NCI-H1048 (cell line): ENCODE results near the gene COQ8B.
"Not testable (repeated sequence)": the region's sequence is repeated elsewhere in the genome, so short reads cannot be mapped to it uniquely, and the experiment has no call there.

Source experiments
- DNase-seq: peaks from one replicate; lab custom pipeline; 2025; lab: John Stamatoyannopoulos, UW

COQ8B gene

DNA sequence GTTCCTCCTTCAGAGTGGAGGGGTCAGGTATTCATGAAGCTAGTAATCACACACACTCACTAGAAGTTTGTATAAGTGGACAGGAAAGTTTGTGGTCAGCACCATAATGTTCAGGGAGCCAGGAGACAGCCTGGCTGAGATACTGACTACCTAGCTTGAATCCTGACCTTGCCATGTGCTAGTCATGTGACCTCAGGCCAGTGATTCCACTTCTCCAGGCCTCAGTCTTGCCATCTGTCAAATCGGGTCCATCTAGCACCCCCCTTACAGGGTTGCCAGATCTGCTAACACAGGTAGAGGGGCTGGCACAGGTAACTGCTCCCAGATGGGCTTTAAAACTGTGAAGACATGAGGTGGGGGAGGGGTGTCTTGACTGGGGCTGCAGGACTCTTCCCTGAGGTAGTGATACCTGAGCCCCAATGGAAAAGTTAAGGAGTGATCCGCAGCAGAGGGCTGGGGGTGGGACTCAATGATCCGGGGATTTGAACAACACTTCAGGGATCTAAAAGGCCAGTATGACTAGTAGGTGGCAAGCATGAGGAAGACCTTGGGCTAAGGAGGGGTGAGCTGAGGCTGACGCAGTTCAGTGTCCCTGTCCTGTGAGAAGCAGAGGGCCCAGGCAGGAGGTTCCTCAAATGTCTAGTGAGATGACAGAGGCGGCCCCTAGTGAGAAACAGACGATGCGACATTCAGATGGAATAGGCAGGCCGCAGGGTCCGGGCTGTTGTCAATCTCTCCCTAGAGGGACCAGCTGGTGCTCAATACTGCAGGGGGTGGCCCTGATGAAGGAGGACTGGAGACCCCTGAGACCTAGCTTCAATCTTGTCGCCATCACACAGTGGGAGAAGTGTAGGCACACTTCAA lies 25.1 kb upstream of the COQ8B start:
- no peak for DNase-seq

DNA sequence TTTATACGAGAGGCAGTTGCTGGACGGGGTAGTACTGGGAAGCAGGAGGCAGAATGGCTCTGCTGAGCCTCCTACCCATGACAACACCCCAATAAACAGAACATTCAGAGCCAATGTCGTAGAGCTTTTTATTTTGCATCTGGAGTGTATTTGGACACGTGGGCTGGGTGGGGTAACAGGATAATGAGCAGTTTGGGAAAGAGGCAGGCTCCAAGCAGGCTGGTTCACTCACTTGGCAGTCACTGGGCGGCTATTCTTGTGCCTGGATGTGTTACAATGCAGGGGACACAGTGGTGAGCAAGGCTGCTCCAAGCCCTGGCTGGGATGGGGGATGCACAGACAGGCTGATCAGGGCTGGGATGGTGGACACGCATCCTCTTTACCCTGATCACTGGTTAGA lies 24.1 kb upstream of the COQ8B start:
- DNase-seq, result no peak

DNA sequence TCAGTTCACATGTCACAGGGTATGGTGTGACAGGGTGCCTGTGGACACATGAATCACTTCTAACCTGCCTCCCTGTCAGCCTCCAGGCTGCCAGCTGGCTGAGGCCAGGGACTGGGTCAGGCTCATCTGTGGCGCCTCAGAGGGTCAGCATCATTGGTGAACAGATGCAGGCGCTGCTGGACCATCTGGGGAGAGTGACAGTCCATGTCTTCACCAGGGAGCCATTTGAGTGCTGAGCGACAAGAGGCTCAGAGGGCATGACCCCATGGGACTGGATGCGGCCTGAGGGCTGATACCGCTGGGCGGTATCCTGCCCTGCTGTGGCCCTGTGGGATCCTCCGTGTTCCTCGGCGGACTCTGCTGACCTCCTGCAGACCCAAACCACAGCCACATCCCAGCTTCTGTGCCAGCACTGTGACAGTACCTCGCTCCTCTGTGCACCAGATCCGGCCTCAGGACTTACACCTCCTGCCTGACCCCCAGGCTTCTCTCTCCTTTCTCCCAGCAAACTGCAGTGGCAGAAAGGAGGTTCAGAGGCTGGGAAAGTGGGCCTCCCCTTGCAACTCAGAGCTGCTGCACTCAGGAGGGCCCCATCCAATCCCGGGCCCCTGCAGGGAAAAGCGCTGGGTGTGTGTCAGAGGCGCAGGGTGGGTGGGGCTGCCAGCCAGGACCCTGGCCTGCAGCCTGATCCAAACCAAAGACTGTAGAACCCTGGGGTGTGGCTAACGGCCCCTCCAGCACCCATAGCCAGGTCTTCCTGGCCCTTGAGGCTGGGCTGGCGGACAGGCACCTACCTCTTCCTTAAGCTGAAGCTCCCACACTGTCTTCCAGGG lies 23.4 kb upstream of the COQ8B start:
- no peak for DNase-seq

DNA sequence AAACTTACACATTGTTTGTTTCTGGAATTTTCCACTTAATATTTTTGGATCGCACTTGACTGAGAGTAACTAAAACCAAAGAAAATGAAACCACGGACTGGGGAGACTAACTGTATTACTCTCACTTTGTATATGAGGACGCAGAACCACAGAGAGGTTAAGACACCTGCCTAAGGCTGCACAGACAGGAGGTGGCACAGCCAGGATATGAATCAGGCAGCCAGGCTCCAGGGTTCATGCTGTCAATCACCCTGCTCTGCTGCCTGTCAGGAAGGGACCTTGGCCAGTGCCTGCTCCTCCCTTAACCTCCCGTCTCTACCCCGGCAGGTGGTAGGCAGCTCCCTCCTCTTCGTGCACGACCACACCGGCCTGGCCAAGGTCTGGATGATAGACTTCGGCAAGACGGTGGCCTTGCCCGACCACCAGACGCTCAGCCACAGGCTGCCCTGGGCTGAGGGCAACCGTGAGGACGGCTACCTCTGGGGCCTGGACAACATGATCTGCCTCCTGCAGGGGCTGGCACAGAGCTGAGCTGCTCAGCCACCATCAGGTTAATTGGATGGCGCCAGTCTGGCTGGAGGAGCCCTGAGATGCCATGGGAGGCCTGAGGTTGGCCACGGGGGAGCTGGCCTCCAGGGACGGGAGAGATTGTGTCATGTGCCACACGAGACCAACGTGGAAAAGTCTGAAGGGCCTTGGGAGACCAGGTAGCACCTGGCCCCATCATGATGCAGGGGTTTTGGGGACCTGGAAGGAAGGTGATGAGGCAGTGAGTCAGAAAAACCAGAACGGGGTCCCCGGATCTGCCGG lies 22.5 kb upstream of the COQ8B start:
- no peak for DNase-seq

DNA sequence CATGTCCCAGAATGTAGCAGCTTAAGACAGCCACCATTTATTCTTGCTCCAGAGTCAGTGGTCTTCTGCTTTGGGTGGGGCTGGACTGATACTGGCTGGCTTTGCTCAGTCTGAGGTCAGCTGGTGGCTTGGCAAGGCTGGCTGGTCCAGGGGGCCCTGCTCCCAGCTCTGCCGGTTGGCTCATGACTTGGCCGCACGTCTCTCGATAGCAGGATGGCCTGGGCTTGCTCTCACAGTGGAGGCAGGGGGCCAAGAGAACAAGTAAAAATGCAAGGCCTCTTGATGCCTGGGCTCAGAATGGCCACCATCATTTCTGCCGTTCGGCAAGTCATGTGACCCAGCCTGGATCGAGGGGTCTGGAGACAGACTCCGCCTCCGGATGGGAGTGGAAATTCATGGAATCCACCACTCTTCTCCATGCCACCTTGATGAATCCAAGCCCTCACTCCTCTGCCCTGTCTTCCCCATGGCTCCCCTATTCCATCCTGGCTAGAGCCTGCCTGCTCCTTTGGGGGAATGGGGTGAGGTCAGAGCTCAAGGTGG lies 20.5 kb upstream of the COQ8B start:
- no peak for DNase-seq

DNA sequence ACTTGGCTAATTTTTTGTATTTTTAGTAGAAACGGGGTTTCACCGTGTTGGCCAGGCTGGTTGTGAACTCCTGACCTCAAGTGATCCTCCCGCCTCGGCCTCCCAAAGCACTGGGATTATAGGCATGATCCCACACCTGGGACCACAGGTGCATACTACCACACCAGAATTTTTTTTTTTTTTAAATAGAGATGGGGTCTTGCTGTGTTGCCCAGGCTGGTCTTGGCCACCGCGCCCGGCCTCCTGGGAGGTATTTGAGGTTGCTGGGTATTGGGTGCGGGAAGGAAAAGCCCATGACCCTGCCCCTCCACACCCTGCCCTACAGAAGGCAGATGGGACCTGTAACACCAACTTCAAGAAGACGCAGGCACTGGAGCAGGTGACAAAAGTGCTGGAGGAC lies 20.0 kb upstream of the COQ8B start:
- DNase-seq, result no peak

DNA sequence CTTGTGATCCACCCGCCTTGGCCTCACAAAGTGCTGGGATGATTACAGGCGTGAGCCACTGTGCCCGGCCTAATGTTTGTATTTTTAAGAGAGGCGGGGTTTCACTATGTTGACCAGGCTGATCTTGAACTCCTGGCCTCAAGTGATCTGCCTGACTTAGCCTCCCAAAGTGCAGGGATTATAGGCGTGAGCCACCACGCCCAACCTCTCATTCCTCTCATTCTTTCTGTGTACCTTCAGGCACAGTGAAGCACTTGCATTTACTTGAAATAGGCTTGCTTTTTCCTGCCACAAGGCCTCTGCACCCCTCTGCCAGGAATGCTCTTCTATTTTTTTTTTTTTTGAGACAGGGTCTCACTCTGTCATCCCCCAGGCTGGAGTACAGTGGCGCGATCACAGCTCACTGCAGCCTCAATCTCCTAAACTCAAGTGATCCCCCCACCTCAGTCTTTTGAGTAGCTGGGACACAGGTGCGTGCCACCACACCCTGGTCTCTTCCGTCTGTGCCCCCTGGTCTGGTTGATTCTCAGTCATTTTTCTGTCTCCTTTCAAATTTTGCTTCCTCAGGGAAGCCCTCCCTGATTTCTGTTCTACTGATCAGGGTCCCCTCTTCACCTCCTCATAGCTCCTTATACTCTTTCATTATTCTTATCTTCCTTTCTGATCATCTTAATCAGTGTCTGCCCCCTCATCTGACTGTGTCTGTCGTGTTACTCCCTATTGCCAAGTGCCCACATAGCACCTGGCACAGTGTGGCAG lies 18.5 kb upstream of the COQ8B start:
- DNase-seq, result no peak

DNA sequence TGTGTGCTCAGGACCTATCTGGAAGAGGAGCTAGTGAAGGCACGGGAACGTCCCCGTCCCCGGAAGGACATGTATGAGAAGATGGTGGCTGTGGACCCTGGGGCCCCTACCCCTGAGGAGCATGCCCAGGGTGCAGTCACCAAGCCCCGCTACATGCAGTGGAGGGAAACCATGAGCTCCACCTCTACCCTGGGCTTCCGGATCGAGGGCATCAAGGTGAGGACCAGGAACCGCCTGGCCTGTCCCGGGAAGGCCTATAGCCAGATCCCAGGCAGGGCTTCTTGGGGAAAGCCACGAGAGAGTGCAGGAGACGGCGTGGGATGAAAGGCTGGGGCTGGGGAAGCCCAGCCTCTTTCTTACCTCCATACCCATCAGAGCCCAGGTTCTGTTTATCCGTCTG lies 16.5 kb upstream of the COQ8B start:
- DNase-seq, result no peak

DNA sequence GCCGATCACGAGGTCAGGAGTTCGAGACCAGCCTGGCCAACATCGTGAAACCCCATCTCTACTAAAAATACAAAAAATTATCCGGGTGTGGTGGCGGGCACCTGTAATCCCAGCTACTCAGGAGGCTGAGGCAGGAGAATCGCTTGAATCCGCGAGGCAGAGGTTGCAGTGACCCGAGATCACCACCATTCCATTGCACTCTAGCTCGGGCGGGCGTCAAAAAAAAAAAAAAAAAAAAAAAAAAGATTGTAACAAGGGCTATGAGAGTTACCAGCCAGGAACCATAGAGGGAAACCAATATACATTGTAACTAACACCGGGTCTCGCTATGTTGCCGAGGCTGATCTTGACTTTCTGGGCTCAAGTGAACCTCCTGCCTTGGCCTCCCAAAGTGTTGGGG lies 15.6 kb upstream of the COQ8B start:
- not testable (repeated sequence) for DNase-seq

DNA sequence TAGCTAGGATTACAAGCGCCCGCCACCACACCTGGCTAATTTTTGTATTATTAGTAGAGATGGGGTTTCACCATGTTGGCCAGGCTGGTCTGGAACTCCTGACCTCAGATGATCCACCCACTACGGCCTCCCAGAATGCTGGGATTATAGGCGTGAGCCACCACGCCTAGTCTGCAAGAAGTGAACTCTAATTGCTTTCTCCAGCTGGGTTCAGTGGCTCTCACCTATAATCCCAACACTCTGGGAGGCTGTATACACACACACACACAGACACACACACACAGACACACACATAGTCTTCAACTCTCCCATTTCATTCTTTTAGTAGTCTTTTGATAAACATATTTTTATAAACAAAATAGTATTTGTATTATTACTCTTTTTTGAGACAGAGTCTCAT lies 13.4 kb upstream of the COQ8B start:
- DNase-seq, result not testable (repeated sequence)

DNA sequence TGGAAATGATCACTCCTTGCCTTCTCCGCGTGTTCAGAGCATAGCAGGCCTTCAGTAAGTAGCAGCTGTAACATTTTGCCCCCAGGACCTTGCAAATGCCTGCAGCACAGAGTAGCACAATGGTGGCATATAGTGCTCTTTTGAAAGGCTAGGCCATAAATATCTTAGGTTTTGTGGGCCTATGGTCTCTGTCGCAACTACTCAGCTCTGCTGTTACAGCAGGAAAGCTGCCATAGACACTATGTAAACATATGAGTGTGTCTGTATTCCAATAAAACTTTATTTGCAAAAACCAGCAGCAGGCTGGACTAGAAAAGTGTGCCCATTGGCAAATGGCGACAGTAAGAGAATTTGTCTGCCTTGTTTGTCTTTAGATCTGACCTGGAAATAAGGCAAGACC lies 9.6 kb upstream of the COQ8B start:
- no peak for DNase-seq

DNA sequence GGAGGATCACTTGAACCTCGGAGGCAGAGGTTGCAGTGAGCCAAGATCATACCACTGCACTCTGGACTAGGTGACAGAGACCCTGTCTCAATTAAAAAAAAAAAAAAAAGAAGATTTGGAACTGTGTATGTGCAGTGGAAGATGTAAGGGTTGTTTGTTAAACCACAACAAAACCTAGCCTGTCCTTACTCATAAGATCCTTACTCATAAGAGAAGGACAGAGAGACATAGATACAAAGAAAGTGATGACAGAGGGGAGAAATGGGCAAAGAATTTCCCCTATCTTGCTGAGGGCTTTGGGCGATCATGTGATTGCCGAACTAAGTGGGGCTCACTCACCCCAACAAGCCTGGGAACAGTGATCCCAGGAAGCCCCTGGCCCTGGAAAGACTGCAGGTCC lies 8.2 kb upstream of the COQ8B start:
- no peak for DNase-seq

DNA sequence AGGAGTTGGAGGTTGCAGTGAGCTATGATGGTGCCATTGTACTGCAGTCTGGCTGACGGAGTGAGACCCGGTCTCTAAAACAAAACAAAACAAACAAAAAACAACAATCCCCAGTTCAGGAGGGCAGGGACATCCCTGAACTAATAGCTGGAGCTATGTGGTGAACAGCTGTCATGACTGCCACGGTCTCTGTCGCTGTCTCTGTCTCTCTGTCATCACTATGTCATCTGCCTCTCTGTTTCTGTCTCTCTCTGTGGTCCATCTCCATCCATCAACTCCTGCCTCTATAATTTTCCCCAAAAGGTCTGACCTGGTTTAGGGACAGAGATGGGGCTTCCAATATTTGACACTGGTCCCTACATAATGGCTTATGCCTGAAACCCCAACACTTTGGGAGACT lies 7.6 kb upstream of the COQ8B start:
- no peak for DNase-seq

DNA sequence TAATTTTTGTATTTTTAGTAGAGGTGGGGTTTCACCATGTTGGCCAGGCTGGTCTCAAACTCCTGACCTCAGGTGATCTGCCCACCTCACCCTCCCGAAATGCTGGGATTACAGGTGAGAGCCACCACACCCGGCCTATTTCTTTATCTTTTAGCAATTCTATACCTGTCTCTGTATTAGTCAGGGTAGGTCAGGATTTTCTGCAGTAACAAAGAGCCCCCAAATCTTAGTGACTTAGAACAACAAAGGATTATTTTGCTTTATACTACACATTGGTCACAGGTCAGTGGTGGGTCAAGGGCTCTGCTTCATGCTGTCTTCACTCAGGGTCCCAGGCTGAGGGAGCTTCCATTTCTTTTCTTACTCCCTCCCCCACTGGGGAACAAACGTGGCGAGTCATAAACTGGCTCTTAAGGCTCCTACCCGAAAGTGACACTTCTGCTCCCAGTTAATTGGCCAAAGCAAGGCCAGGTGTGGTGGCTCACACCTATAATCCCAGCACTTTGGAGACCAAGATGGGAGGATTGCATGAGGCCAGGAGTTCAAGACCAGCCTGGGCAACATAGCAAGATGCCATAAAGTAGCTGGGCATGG lies 7.1 kb upstream of the COQ8B start:
- no peak for DNase-seq

DNA sequence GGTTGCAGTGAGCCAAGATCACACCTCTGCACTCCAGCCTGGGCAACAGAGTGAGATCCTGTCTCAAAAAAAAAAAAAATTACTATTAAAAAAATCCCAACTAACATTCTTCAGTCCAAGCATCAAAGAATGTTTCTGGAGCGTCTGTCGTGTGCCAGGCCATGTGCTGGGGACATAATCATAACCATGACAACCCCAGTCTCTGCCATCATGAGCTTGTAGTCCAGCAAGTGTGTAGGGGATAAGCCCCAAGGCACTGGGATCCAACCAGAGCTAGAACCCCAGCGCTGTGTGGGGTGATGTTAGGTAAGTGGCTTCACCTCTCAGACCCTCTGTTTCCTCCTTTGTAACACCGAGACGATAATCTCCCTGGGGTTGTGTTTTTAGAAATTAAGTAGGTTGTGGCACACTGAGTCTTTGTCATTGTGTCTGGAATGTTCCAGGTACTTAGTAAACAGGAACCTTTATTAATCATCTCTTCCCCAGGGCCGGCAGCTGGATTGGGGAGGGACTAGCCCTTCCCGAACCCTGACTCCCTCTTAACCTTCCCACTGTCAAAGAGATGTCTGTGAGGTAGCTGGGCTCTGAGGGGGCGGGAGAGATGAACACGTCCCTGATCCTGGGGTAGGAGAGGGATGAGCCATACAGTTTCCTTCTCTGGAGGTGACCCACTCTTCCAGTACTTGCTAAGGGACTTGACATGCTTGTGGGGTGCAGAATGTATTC lies 5.4 kb upstream of the COQ8B start:
- no peak for DNase-seq

DNA sequence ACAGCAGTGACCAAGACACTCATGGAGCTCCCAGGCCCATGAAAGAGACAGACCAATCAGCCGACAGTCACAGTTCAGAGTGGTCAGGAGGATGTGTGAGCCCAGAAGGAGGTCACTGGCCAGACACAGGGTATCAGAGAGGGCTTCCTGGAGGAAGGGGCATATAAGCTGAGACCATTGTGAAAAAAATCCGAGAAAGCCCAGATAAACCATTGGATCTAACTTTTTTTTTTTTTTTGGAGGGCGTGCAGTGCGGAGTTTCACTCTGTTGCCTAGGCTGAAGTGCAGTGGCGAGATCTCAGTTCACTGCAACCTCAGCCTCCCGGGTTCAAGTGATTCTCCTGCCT lies 4.4 kb upstream of the COQ8B start:
- DNase-seq, result no peak

DNA sequence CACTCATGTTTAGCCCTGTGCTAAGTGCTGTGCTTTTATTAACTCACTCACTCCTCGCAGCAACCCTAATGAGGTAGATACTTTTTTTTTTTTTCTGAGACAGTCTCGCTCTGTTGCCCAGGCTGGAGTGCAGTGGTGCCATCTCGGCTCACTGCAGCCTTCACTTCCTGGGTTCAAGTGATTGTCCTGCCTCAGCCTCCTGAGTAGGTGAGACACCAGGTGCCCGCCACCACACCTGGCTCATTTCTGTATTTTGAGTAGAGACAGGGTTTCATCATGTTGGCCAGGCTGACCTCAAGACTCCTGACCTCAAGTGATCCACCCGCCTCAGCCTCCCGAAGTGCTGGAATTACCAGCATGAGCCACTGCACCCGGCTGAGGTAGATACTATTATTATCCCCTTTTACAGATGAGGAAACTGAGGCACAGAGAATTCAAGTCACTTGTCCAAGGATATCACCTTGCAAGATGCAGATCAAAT lies 2.8 kb upstream of the COQ8B start:
- DNase-seq, result no peak

DNA sequence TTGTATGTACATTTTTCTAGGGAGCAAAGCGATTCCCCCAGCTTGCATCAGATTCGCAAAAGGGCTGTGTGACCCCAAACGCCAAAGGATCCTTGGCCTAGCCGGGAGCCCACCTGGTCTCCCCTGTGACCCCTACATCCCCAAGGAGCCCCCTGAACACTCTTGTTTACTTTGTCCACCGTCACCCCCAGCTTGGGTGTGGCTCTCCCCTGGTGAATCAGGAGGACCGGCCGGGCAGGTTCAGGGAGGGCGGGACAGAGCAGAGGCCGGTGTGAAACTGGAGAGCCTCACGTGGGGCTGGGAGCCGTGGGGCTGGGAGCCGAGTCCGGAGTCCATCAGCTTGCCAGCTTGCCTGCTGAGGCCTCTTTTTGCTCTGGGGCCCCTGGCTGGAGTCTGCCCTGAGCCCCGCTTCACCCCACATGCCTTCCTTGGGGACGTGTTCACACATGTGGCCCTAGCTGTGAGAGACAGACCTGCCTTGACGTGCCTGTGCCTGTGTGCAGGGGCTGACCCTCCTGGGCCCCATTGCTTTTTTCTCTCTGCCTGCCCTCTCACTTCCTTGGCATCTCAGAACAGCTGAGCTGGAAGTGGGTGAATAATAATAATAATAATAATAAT lies 2.2 kb upstream of the COQ8B start:
- DNase-seq, result no peak

DNA sequence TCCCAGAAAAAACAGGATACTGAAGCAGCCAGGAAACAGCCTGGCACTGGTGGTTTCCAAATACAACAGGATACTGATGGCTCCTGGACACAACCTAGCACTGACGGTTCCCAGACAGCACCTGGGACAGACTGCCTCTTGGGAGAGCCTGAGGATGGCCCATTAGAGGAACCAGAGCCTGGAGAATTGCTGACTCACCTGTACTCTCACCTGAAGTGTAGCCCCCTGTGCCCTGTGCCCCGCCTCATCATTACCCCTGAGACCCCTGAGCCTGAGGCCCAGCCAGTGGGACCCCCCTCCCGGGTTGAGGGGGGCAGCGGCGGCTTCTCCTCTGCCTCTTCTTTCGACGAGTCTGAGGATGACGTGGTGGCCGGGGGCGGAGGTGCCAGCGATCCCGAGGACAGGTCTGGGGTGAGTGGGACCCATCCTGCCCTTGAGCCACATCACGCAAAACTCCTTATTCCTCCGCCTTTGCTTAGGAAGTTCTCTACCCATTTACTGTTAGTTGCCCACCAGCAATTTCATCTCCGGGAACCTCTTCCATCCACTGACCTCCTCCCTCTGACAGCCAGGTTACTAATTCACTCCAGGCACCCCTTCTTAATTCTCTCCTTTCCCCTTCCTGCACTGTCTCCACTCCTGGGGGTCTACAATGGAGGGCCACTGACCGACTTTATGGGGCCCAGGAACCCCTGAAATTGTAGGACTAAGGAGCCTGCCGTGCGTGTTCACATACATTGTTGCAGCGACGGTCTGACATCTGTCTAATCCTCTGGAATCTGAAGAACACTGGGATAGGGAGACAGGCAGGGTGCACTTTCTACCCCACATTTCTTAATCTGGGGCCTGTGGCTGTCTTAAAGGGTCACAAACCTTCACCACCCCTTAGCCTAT lies 1.4 kb upstream of the COQ8B start:
- no peak for DNase-seq
